Endothelial cell of umbilical vein (primary cell): ENCODE data around the gene CHML. TPM values are rescaled to one million over a fixed set of nuclear protein-coding genes. Genes with fewer than 3 reads are reported as not detected.

ENCODE experiments used
- BruUV-seq: library from RNA; stranded (reverse); fragments of 400-500 nt; replicated peaks from 2 replicates; lab custom pipeline; 2021; lab: Mats Ljungman, UMichigan
- CTCF ChIA-PET: fragments of 300-600, 350-600 bp; sonication (Branson Sonifier 250); formaldehyde crosslinking; loops from one replicate; lab custom pipeline; 2021; ENCODE audit warnings: antibody characterized with exemption, inconsistent platforms; lab: Charles Lee
- POLR2A ChIA-PET: fragments of 300-600, 350-600 bp; sonication (Branson Sonifier 250); formaldehyde crosslinking; loops from one replicate; lab custom pipeline; 2021; ENCODE audit warnings: antibody characterized with exemption, inconsistent platforms; lab: Charles Lee
- DNase-seq: peaks from one replicate; pipeline ENCODE4 v3.0.0-alpha.2; 2011; ENCODE audit warnings: low read depth, low spot score
- FAIRE-seq: peaks from 2 replicates; lab custom pipeline; 2011; peaks lifted over from hg19 to GRCh38; lab: Jason Lieb, UNC
- H2AFZ ChIP-seq: 2 replicates; pipeline ENCODE4 v1.6.0; 2012; ENCODE audit warnings: low read depth, low read length, control low read depth, inconsistent platforms
- H3K27ac ChIP-seq: 2 replicates; pipeline ENCODE4 v1.5.1; 2011; ENCODE audit warnings: low read depth, mild to moderate bottlenecking, control low read depth, low read length, moderate library complexity; ENCODE audit not compliant: insufficient read depth
- H3K27me3 ChIP-seq, 2 experiments: 2 replicates each; pipeline versions ENCODE4 v1.6.0 to v1.6.1; 2011; ENCODE audit warnings: low read length in 2 of 2, mixed read lengths in 1 of 2; ENCODE audit not compliant: control insufficient read depth in 2 of 2, insufficient read depth in 2 of 2
- H3K36me3 ChIP-seq, 2 experiments: 2 replicates in 1 of 2; 3 replicates in 1 of 2; pipeline ENCODE4 v1.5.1; 2011; ENCODE audit warnings: low read length in 2 of 2, mild to moderate bottlenecking in 1 of 2, moderate library complexity in 1 of 2; ENCODE audit not compliant: control insufficient read depth in 2 of 2, insufficient read depth in 2 of 2; ENCODE audit errors: extremely low read depth in 1 of 2
- H3K4me1 ChIP-seq: 3 replicates; pipeline ENCODE4 v1.5.1; 2011; ENCODE audit warnings: mild to moderate bottlenecking, low read length; ENCODE audit not compliant: control insufficient read depth, insufficient read depth; ENCODE audit errors: extremely low read depth
- H3K4me2 ChIP-seq: 2 replicates; pipeline ENCODE4 v1.6.1; 2011; ENCODE audit warnings: low read length, control low read depth, mixed read lengths; ENCODE audit not compliant: insufficient read depth
- H3K4me3 ChIP-seq, 3 experiments: fragments of 200-600 bp in 1 of 3; sonication (generic), shearing (Covaris generic) in 1 of 3; replicated peaks in 1 of 3; 2 replicates each; pipeline ENCODE4 v1.5.1; 2011 to 2016; ENCODE audit warnings: control low read depth in 3 of 3, low read length in 3 of 3, mild to moderate bottlenecking in 2 of 3, inconsistent platforms in 1 of 3, low read depth in 1 of 3, moderate library complexity in 1 of 3; ENCODE audit not compliant: insufficient read depth in 1 of 3
- H3K79me2 ChIP-seq: 2 replicates; pipeline ENCODE4 v1.6.0; 2012; ENCODE audit warnings: low read length, inconsistent platforms; ENCODE audit not compliant: control insufficient read depth, insufficient read depth
- H3K9ac ChIP-seq: replicated peaks from 2 replicates; pipeline ENCODE3; 2011; ENCODE audit warnings: low read length, control low read depth; ENCODE audit not compliant: insufficient read depth; ENCODE audit errors: extremely low read depth
- H3K9me1 ChIP-seq: replicated peaks from 3 replicates; pipeline ENCODE4 v1.6.0; 2011; ENCODE audit warnings: mild to moderate bottlenecking, low read length; ENCODE audit not compliant: control insufficient read depth, insufficient read depth; ENCODE audit errors: extremely low read depth
- H3K9me3 ChIP-seq: replicated peaks from 2 replicates; pipeline ENCODE4 v1.5.1; 2012; ENCODE audit warnings: low read length, inconsistent platforms; ENCODE audit not compliant: control insufficient read depth, insufficient read depth
- H4K20me1 ChIP-seq: replicated peaks from 2 replicates; pipeline ENCODE3; 2011; ENCODE audit warnings: mild to moderate bottlenecking, low read length; ENCODE audit not compliant: control insufficient read depth, insufficient read depth; ENCODE audit errors: extremely low read depth
- EZH2 ChIP-seq: IDR thresholded peaks from 2 replicates; pipeline ENCODE4 v1.6.1; 2012; ENCODE audit warnings: borderline replicate concordance, low read depth, mild to moderate bottlenecking, moderate library complexity, low read length, inconsistent platforms; ENCODE audit not compliant: severe bottlenecking
- FOS ChIP-seq: IDR thresholded peaks from 2 replicates; pipeline ENCODE4 v1.6.1; 2011; ENCODE audit warnings: mild to moderate bottlenecking, low read length, moderate library complexity, borderline replicate concordance; ENCODE audit not compliant: insufficient read depth
- GATA2 ChIP-seq: IDR thresholded peaks from 2 replicates; pipeline ENCODE4 v1.7.0; 2011; ENCODE audit warnings: low read depth, mild to moderate bottlenecking, moderate library complexity, mixed read lengths, low read length; ENCODE audit not compliant: insufficient read length, insufficient read depth
- JUN ChIP-seq: IDR thresholded peaks from 2 replicates; pipeline ENCODE4 v1.6.1; 2011; ENCODE audit warnings: borderline replicate concordance, low read depth; ENCODE audit not compliant: insufficient read length, insufficient read depth
- MYC ChIP-seq: IDR thresholded peaks from one replicate; pipeline ENCODE4 v1.6.1; 2011; ENCODE audit warnings: mild to moderate bottlenecking, low read depth, low read length
- POLR2A ChIP-seq: IDR thresholded peaks from 2 replicates; pipeline ENCODE4 v1.6.1; 2012; ENCODE audit warnings: low read depth, mild to moderate bottlenecking, control low read depth, low read length
- POLR2AphosphoS5 ChIP-seq: IDR thresholded peaks from 2 replicates; pipeline ENCODE4 v1.6.1; 2012; ENCODE audit warnings: low read depth, mild to moderate bottlenecking, control low read depth, low read length, moderate library complexity; ENCODE audit not compliant: insufficient read depth
- dilution Hi-C: fragments of 300-500 bp; cut with MboI; formaldehyde crosslinking; loops from one replicate; pipeline ENCODE4 v1.15.0; 2019; ENCODE audit warnings: low sequenced_read_pairs; ENCODE audit not compliant: extremely low pct_ligation_motif_present
- intact Hi-C: fragments of 100-400 bp; cut with micrococcal nuclease; formaldehyde crosslinking; loops from one replicate; pipeline ENCODE4 v1.10.0; 2022
- polyA plus RNA-seq, 4 experiments: library from polyadenylated mRNA; depleted of rRNA in 3 of 4; stranded (reverse) in 3 of 4; unstranded in 1 of 4; fragments of >200 nt; gene quantifications; 2 replicates each; pipeline versions ENCODE4 v1.2.1 to v1.2.3, GENCODE V29; 2011 to 2012; ENCODE audit warnings: missing spikeins in 1 of 4
- total RNA-seq: library from RNA; stranded (reverse); gene quantifications from 2 replicates; pipeline ENCODE4 v1.2.3, GENCODE V29; 2021
- TF ChIP-seq, protein P1 (sequence below): IDR thresholded peaks from 2 replicates; pipeline ENCODE4 v1.6.1; 2011; ENCODE audit not compliant: insufficient read depth, insufficient read length
- TF ChIP-seq, protein P2 (sequence below), 2 donors: IDR thresholded peaks; 1 replicate in 1 of 2; 2 replicates in 1 of 2; pipeline ENCODE4 v1.5.1; 2011; ENCODE audit warnings: low read length in 2 of 2, mild to moderate bottlenecking in 2 of 2, moderate library complexity in 2 of 2, control low read depth in 1 of 2, inconsistent platforms in 1 of 2, low read depth in 1 of 2; ENCODE audit not compliant: insufficient read depth in 1 of 2; ENCODE audit errors: extremely low read depth in 1 of 2

CHML gene
- total and polyA plus RNA-seq, 2 donors (not counting 3 experiments of a cell fraction or from before 2014, with no cell fraction given), result 3.3 to 22.3 TPM

DNA sequence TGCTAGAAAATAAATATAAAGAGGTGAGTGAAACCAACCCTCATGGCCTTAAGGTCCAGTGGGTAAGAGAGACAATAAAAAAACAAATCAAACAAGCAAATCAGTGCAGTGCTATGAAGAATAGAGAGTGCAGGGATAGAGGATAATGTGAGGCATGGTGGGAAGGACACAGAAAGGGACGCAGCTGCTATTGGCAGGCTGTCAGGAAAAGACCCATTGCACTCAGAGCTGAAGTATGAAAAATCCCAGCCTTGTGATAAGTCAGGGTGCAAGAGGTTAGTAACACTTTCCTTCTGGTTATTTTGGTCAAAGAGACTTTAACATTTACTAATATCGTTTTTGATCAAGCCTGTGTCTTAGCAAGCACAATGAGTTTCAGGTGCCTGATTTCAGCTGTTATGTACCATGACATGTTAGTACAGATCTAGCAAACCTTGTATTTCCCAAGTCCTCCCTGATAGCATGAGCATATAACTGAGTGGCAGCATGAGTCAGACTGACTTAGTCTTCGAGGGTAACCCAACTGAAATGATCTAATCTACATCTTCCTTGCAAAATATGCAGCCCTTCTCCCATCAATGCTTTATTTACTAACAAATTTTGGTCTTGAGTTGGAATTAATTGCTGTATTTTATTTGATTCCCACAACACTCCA lies 31.7 kb downstream of the CHML start:
- H4K20me1 ChIP-seq, result no peaks in the 10 kb centered on the region
- no peak overlapping the region for H3K9ac ChIP-seq
- FAIRE-seq, result no peak
- H2AFZ ChIP-seq, result no peak overlapping the region
- intact Hi-C loops (no loop called here), dilution Hi-C loops (no loop called here)
- no peaks in the 10 kb centered on the region for H3K36me3 ChIP-seq
- no peak overlapping the region for H3K4me3 ChIP-seq
- CTCF ChIA-PET, result interaction anchor here (1.1 to 3.4 kb wide), 3 partner anchors 18 to 390 kb away, joined by 3 to 26 read pairs (median 4); partner anchors contain the start of gene MAP1LC3C
- no peak overlapping the region for H3K4me2 ChIP-seq
- POLR2A ChIA-PET, result no interaction called here
- no peaks in the 10 kb centered on the region for H3K9me3 ChIP-seq
- no peak for TF ChIP-seq POLR2A
- TF ChIP-seq FOS, result peak; percentile 59
- no TSS peak for BruUV-seq
- H3K9me1 ChIP-seq, result no peaks in the 10 kb centered on the region
- no peaks in the 10 kb centered on the region for H3K79me2 ChIP-seq
- no peak overlapping the region for H3K27ac ChIP-seq
- no peaks in the 10 kb centered on the region for H3K27me3 ChIP-seq
- peak; percentile 72 for DNase-seq
- peaks cover 44% of the 10 kb centered on the region for H3K4me1 ChIP-seq

DNA sequence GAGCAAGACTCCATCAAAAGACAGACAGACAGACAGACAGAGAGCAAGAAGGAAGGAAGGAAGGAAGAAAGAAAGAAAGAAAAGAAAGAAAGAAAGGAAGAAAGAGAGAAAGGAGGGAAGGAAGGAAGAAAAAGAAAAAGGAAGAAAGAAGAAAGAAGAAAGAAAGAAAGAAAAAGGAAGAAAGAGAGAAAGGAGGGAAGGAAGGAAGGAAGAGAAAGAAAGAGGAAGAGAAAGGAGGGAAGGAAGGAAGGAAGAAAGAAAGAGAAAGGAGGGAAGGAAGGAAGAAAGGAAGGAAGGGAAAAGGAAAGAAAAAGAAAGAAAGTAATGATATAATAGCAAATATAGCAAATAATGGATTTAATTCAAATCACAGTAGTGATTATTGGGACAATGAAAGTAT lies 32.7 kb downstream of the CHML start:
- Histone ChIP-seq H3K4me2 (no peak overlapping the region), H3K4me3 (no peak overlapping the region), H3K27me3 (no peaks in the 10 kb centered on the region), H3K4me1 (peaks cover 36% of the 10 kb centered on the region), H3K9ac (no peak overlapping the region), H4K20me1 (no peaks in the 10 kb centered on the region), H3K36me3 (no peaks in the 10 kb centered on the region), H2AFZ (no peak overlapping the region), H3K9me1 (no peaks in the 10 kb centered on the region), H3K9me3 (no peaks in the 10 kb centered on the region), H3K79me2 (no peaks in the 10 kb centered on the region), H3K27ac (no peak overlapping the region)
- intact Hi-C loops (no loop called here), dilution Hi-C loops (no loop called here)
- no peak for FAIRE-seq
- DNase-seq, result no peak
- ChIA-PET POLR2A (no interaction called here), CTCF (interaction anchor here (1.2 kb wide), 1 partner anchor 33 kb away, joined by 3 read pairs; the partner anchor contains the start of genes CHML and OPN3)
- TF ChIP-seq POLR2A (no peak), GATA2 (no peak), POLR2AphosphoS5 (no peak), EZH2 (no peak), MYC (no peak), JUN (no peak), FOS (no peak)
- TF ChIP-seq, protein P1, sequence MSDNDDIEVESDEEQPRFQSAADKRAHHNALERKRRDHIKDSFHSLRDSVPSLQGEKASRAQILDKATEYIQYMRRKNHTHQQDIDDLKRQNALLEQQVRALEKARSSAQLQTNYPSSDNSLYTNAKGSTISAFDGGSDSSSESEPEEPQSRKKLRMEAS, result no peak
- TF ChIP-seq, protein P2, sequence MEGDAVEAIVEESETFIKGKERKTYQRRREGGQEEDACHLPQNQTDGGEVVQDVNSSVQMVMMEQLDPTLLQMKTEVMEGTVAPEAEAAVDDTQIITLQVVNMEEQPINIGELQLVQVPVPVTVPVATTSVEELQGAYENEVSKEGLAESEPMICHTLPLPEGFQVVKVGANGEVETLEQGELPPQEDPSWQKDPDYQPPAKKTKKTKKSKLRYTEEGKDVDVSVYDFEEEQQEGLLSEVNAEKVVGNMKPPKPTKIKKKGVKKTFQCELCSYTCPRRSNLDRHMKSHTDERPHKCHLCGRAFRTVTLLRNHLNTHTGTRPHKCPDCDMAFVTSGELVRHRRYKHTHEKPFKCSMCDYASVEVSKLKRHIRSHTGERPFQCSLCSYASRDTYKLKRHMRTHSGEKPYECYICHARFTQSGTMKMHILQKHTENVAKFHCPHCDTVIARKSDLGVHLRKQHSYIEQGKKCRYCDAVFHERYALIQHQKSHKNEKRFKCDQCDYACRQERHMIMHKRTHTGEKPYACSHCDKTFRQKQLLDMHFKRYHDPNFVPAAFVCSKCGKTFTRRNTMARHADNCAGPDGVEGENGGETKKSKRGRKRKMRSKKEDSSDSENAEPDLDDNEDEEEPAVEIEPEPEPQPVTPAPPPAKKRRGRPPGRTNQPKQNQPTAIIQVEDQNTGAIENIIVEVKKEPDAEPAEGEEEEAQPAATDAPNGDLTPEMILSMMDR (IDR thresholded peaks at IDR 0.05; ENCODE audit: extremely low read depth in 1 of 2, insufficient read depth in 1 of 2, low read depth in 1 of 2, low read length in 2 of 2), result no peak
- BruUV-seq, result no TSS peak
